Adipose tissue (tissue), 3 donors: Measurements from ENCODE around the gene CDC37L1. TPM values are rescaled to one million over a fixed set of nuclear protein-coding genes. Genes with fewer than 3 reads are reported as not detected.

ENCODE experiments used
- H3K27ac ChIP-seq: one replicate; pipeline ENCODE4 v1.5.1; 2013; ENCODE audit warnings: low read depth, low read length
- WGBS, 3 donors: extraction: QIAGEN DNeasy Blood & Tissue Kit; methylation state at CpG; one replicate each; pipeline ENCODE4 v1.1.7; 2013; 5-methylcytosine and 5-hydroxymethylcytosine counted together
- polyA plus RNA-seq, 3 donors: library from polyadenylated mRNA; stranded (reverse); fragments of 200-250 nt; gene quantifications; one replicate each; pipeline ENCODE4 v1.2.3, GENCODE V29; 2013
- donor health status: healthy with polysubstance abuse.
- donor health status: Bipolar disorder and iron deficiency.
- donor health status: healthy.

The CDC37L1 gene
- polyA plus RNA-seq, 3 donors, result 12.1 to 18.5 (median 16.5) TPM

DNA sequence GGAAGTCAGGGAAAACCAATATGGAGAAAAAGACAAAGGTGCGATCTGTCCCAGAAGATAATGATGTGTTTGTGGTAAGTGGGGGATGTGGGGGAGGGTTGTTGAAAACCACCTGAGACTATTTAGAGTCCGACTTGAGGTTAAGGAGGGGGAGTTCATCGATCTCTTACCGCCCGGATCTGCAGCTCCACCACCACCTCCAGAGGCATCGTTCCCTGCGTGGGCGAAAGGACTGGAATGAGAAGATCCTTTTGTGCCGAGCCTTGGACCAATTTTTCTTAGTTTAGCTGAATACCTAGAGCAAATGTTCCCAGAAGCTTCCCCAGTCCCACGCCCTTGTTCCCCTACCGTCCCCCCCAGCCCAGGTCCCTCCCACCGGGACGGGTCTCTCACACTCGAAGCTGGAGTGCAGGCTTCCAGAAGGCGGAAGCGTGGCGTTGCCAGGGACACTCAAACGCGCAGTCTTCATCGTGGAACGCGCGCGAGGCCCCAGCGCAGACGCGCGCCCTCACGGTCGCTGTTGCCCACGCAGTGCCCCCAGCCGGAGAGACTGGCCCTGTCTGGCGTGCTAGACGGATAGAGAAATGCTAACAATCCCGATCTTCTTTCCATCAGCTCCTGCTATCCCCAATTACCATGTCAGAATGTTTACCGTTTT lies 13.2 kb upstream of the CDC37L1 start, which contains the start of gene SPATA6L:
Gene SPATA6L, minus strand, starts transcription at position 439 of the 658 bp plus-strand sequence. Its CDS starts 230 bp downstream, at position 209.
- 1% methylated on average over 36 of the region's 36 CpGs for WGBS, 3 donors
- H3K27ac ChIP-seq, result no peak within 1 kb of the TSS

DNA sequence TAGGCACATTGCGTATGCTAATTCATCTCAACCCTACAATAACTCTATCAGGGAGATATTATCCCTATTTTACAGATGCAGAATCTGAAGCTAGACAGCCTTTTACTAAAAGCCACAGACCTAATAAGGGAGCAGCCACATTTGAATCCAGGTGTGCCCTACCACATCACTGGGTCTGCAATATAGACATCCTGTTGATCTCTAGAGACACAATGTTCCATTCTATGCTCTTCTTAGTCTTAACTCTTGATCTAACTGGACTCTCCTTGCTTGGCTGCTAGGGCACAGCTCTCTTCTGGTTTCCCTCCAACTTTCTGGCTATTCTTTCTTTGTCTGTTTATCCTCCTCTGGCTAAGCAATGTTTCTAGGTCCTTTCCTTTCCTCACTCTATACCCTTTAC lies 11.7 kb upstream of the CDC37L1 start:
- 96 to 100% (median 98%) methylated on average over 1 of the region's 1 CpG for WGBS, 3 donors
- no peak overlapping the region for H3K27ac ChIP-seq

GRCh38 chr9:4668604-4669003 lies 10.8 kb upstream of the CDC37L1 start:
- no peak overlapping the region for H3K27ac ChIP-seq
- WGBS, 3 donors, result 70 to 87% (median 74%) methylated on average over 2 of the region's 2 CpGs

DNA sequence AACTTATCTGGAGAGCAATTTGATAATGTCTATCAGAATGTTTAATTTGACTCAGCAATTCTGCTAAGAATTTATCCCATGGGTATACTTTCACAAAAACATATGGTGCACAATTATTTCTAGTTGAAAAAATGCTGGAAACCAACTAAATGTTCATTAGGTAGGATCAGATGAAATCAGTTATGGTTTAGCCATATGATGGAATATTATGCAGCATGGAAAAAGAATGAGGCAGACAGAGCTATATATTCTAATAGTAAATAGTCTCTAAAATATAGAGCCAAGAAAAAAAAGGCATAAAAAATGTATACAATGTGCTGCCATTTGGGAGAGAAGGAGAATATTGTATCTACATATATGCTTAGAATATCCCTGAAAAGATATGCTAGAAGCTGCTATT lies 9.5 kb upstream of the CDC37L1 start:
- no peak overlapping the region for H3K27ac ChIP-seq

- H3K27ac ChIP-seq, result no peak overlapping the region
- WGBS, 3 donors, result 73 to 96% (median 75%) methylated on average over 3 of the region's 3 CpGs
Measured at GRCh38 chr9:4670591-4670990, 8.8 kb upstream of the CDC37L1 start.

DNA sequence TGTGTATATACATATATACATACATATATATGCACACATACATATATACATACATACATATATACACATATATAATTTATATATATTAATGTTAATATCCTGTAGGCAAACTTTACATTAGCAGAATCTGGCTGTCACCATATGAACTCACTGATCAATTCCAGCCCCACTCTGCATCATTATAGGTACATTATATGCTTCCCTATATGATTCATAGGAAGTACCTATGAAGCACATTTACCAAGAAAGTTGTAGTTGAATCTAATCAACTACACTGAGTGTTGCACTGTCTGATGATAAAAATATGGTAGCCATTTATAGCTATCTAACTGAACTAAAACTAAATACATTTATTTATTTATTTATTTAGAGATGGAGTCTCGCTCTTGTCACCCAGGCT lies 7.6 kb upstream of the CDC37L1 start:
- no peak overlapping the region for H3K27ac ChIP-seq
- WGBS, 3 donors, result 94 to 100% (median 96%) methylated on average over 1 of the region's 1 CpG

- no peak overlapping the region for H3K27ac ChIP-seq
Measured at GRCh38 chr9:4674783-4675182, 4.6 kb upstream of the CDC37L1 start.

DNA sequence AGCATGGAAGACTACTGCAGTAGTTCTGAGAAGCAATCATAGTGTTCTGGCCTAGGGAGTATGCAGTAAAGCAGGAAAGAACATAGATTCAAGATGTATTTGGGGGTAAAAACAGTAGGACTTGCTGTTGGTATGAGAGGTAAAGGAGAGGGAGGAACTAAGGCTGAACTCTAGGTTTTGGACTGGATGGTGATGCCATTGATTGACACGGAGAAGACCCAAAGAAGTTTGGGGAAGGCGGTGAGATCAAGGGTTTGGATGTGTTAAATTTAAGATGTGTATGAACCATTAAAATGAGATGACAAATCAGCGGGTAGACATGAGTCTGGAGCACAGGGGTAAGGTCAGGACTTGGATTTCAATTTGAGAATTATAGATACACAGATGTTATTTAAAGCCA lies 2.0 kb upstream of the CDC37L1 start:
- H3K27ac ChIP-seq, result no peak overlapping the region
- WGBS, 3 donors, result 65 to 98% (median 78%) methylated on average over 3 of the region's 3 CpGs

DNA sequence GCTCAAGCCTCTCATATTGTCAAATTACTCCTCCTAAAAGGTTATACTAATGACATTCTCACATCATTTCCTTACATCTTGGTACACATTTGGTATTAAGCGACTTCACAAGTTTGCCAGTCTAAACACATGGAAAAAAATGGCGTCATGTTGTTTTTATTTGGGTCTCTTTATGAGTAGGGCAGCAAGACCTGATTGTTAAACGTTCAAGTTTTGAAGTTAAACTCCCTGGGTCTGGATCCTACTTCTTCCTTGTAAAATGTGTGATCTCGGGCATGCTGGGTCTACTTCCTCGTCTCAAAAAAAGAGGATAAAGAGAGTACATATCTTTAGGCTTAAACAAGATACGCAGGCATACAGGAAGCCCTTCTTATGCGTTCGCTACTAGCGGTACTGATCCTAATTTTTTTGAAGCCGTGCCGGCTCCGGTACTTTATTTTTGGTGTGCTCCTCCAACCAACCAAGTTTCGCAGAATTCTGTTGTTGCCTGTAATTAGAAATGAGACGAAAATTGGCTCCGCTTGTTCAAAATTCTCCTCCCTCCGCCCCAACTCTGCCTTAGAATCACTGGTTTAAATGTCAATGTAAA lies 596 bp upstream of the CDC37L1 start:
- 0 to 1% (median 1%) methylated on average over 16 of the region's 16 CpGs for WGBS, 3 donors

DNA sequence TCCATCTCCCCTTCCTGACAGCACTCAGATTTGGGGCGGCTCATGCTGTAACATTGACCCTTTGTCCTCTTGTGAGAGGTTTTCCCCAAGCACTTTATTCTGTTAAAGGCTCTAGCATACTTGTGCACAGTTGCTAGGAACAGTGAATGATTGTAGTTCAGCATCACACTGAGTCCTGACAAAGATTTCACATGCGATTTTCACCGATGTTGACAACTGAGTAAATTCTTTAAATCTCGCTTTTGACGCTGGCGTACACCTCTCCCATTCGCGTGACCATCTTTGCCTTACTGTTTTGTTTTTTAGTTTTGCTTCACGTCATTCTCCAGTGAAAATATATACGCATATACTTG lies 780 bp downstream of the CDC37L1 start:
- H3K27ac ChIP-seq, result no peak overlapping the region
- WGBS, 3 donors, result 0 to 3% (median 1%) methylated on average over 10 of the region's 10 CpGs

More for the DNA sequence above, 596 bp upstream of the CDC37L1 start:
- H3K27ac ChIP-seq, result peak overlapping the region; percentile 73

GRCh38 chr9:4680750-4681149 lies 1.4 kb downstream of the CDC37L1 start:
- WGBS, 3 donors, result 14 to 41% (median 34%) methylated on average over 2 of the region's 2 CpGs
- H3K27ac ChIP-seq, result no peak overlapping the region

- no peak overlapping the region for H3K27ac ChIP-seq
- 70 to 93% (median 91%) methylated on average over 4 of the region's 4 CpGs for WGBS, 3 donors
Measured at GRCh38 chr9:4684820-4685219, 5.5 kb downstream of the CDC37L1 start.

DNA sequence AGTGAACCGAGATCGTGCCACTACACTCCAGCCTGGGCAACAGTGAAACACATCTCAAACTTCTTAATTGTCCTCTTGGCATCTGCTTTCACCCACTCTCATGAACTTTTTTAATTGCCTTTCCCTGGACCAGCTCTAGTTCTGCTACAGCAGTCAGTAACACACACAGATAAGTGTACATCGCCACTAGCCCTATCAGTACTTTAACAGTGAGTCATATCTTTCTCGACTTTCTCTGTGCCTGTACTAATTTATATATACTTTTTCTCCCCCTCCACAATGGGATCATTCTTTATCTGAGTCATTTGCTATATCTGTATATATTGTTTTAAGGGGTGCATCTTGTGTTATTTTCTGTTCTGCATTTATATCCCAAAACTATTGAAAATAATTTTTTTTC lies 6.7 kb downstream of the CDC37L1 start:
- 71 to 85% (median 84%) methylated on average over 4 of the region's 4 CpGs for WGBS, 3 donors
- no peak overlapping the region for H3K27ac ChIP-seq

GRCh38 chr9:4686584-4686983 lies 7.2 kb downstream of the CDC37L1 start:
- no peak overlapping the region for H3K27ac ChIP-seq
- 58 to 84% (median 70%) methylated on average over 1 of the region's 1 CpG for WGBS, 3 donors

GRCh38 chr9:4689021-4689420 lies 9.7 kb downstream of the CDC37L1 start:
- H3K27ac ChIP-seq, result no peak overlapping the region
- 33 to 81% (median 68%) methylated on average over 2 of the region's 2 CpGs for WGBS, 3 donors

DNA sequence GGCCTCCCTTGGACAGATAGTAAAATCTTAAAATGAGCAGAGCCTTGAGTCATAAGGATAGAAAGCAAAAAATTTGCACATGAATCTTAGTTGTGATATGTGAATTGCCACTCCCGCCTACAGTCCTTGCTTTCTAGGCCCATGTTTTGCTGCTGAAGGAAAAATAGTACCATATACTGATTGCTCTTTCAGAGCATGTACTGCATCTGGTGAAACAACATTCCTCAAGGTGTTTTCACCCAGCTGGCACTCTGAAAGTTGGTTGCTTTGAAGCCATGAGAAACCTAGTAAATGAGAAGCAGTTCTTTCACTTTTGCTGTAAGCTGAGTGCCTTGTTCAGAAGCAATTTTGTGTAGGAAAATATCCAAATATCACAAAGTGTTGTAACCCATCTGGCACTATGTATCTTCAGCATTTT lies 10.3 kb downstream of the CDC37L1 start:
- WGBS, 3 donors, result 76 to 95% (median 79%) methylated on average over 1 of the region's 1 CpG
- H3K27ac ChIP-seq, result no peak overlapping the region

- H3K27ac ChIP-seq, result no peak overlapping the region
- WGBS, 3 donors, result 89 to 90% (median 90%) methylated on average over 4 of the region's 4 CpGs
Measured at GRCh38 chr9:4690144-4690543, 10.8 kb downstream of the CDC37L1 start.

- WGBS, 3 donors, result 81 to 85% (median 85%) methylated on average over 3 of the region's 3 CpGs
- no peak overlapping the region for H3K27ac ChIP-seq
Measured at GRCh38 chr9:4691795-4692194, 12.4 kb downstream of the CDC37L1 start.

DNA sequence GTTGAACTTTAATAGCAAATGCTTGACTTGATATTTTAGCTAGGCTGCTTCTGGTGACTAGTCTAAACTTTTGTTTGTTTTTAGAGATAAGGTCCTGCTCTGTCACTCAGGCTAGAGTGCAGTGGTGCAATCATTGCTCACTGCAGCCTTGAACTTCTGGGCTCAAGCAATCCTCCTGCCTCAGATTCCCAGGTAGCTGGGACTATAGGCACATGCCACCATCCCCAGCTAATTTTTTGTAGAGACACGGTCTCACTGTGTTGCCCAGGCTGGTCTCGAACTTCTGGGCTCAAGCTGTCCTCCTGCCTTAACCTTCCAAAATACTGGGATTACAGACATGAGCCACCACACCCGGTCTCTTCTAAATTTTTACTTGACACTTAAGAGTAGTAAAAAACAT lies 20.7 kb downstream of the CDC37L1 start:
- 54 to 92% (median 89%) methylated on average over 3 of the region's 3 CpGs for WGBS, 3 donors

DNA sequence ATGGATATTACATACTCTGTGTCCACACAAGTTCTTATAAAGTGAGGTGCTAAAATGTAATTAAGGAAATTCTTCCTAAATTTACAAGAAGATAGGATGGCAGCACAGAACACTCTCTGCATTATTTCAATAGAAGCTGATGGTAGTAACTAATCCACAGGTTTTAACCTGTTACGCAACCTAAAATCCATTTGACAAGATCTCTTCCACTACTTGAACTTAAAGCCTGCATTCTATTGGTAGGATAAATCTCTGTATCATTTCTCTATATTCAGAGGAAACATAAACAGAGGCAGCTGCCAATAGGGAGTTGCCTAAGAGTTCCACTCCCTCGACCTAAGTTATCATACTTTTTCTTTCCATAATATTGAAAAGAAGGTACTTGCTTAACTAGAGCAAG lies 21.6 kb downstream of the CDC37L1 start:
- WGBS, 3 donors, result 72 to 87% (median 81%) methylated on average over 2 of the region's 2 CpGs
- no peak overlapping the region for H3K27ac ChIP-seq

More for the DNA sequence above, 20.7 kb downstream of the CDC37L1 start:
- no peak overlapping the region for H3K27ac ChIP-seq
